ENCODE data around the gene FATE1. TPM values are rescaled to one million over a fixed set of nuclear protein-coding genes. Genes with fewer than 3 reads are reported as not detected.

The FATE1 gene
- total RNA-seq, 4 donors from 2014 or later = not detected

GRCh38 chrX:151727346-151727745 is 11.5 kb downstream of the FATE1 start:
- H3K36me3 ChIP-seq = no peaks in the 10 kb centered on the region
- TF ChIP-seq POLR2A (IDR thresholded peaks at IDR 0.05) (no peak), CTCF (IDR thresholded peaks at IDR 0.05) (no peak)
- H3K4me3 ChIP-seq = no peak overlapping the region
- H3K27ac ChIP-seq = no peak overlapping the region
- no peaks in the 10 kb centered on the region for H3K27me3 ChIP-seq
- peak in 1 of 3 donors; percentile 21 for DNase-seq
- H3K4me1 ChIP-seq = no peaks in the 10 kb centered on the region
- H3K9me3 ChIP-seq = no peaks in the 10 kb centered on the region

GRCh38 chrX:151729056-151729725 is 13.4 kb downstream of the FATE1 start:
- H3K36me3 ChIP-seq = no peaks in the 10 kb centered on the region
- H3K27ac ChIP-seq = no peak overlapping the region
- no peak overlapping the region for H3K4me3 ChIP-seq
- no peaks in the 10 kb centered on the region for H3K9me3 ChIP-seq
- DNase-seq = peak in 1 of 3 donors; percentile 21
- H3K27me3 ChIP-seq = no peaks in the 10 kb centered on the region
- H3K4me1 ChIP-seq = no peaks in the 10 kb centered on the region
- TF ChIP-seq POLR2A (IDR thresholded peaks at IDR 0.05) (no peak), CTCF (IDR thresholded peaks at IDR 0.05) (no peak)

GRCh38 chrX:151734446-151734845 is 18.6 kb downstream of the FATE1 start, which contains the start of gene CNGA2:
CNGA2 (plus strand) TSS chrX:151734746; CDS start chrX:151738484, 3,738 bp downstream.
- TF ChIP-seq CTCF (IDR thresholded peaks at IDR 0.05) (no peak), POLR2A (IDR thresholded peaks at IDR 0.05) (no peak)
- no peak within 1 kb of the TSS for H3K27ac ChIP-seq
- no peak for DNase-seq
- no peaks in the 10 kb centered on the region for H3K4me1 ChIP-seq
- no peaks in the 10 kb centered on the region for H3K27me3 ChIP-seq
- no peak within 1 kb of the TSS for H3K4me3 ChIP-seq
- no peaks in the 10 kb centered on the region for H3K36me3 ChIP-seq
- H3K9me3 ChIP-seq = no peaks in the 10 kb centered on the region

- H3K36me3 ChIP-seq = no peaks in the 10 kb centered on the region
- H3K9me3 ChIP-seq = no peaks in the 10 kb centered on the region
- no peak overlapping the region for H3K4me3 ChIP-seq
- H3K27ac ChIP-seq = no peak overlapping the region
- DNase-seq = peak in 1 of 3 donors; percentile 2
- no peak for TF ChIP-seq POLR2A (IDR thresholded peaks at IDR 0.05)
- TF ChIP-seq CTCF (IDR thresholded peaks at IDR 0.05) = no peak
- no peaks in the 10 kb centered on the region for H3K27me3 ChIP-seq
- H3K4me1 ChIP-seq = no peaks in the 10 kb centered on the region
These were observed 19.4 kb downstream of the FATE1 start for GRCh38 chrX:151735219-151735618.

GRCh38 chrX:151736685-151737084 is 20.9 kb downstream of the FATE1 start:
- no peaks in the 10 kb centered on the region for H3K9me3 ChIP-seq
- no peak for TF ChIP-seq POLR2A (IDR thresholded peaks at IDR 0.05)
- TF ChIP-seq CTCF (IDR thresholded peaks at IDR 0.05) = no peak
- no peak for DNase-seq
- no peak overlapping the region for H3K4me3 ChIP-seq
- H3K4me1 ChIP-seq = no peaks in the 10 kb centered on the region
- H3K36me3 ChIP-seq = no peaks in the 10 kb centered on the region
- H3K27me3 ChIP-seq = no peaks in the 10 kb centered on the region
- no peak overlapping the region for H3K27ac ChIP-seq
